Panc1 (cell line): ENCODE data around the gene MAG. TPM values are rescaled to one million over a fixed set of nuclear protein-coding genes. Genes with fewer than 3 reads are reported as not detected.

ENCODE experiments used
- ATAC-seq: fragments of 200-7000 bp; cut with Tn5 transposase; 2 replicates; pipeline ENCODE4 v1.9.1; 2020; ENCODE audit warnings: mild to moderate bottlenecking, moderate library complexity
- BruUV-seq: library from RNA; stranded (reverse); fragments of 400-500 nt; replicated peaks from 2 replicates; lab custom pipeline; 2021; lab: Mats Ljungman, UMichigan
- CTCF ChIA-PET: fragments of 300-600 bp; sonication (Branson Sonifier 250); formaldehyde crosslinking; loops from one replicate; lab custom pipeline; 2022; ENCODE audit warnings: antibody characterized with exemption; lab: Charles Lee
- POLR2A ChIA-PET: fragments of 300-600 bp; sonication (Branson Sonifier 250); formaldehyde crosslinking; loops from one replicate; lab custom pipeline; 2022; ENCODE audit warnings: antibody characterized with exemption; lab: Charles Lee
- DNase-seq: peaks from one replicate; pipeline ENCODE4 v3.0.0-alpha.2; 2010; ENCODE audit warnings: low read depth, low spot score
- H3K27ac ChIP-seq: 2 replicates; pipeline ENCODE4 v1.5.1; 2011; ENCODE audit warnings: mild to moderate bottlenecking, low read length, inconsistent platforms
- H3K27me3 ChIP-seq: fragments of 200-500 bp; sonication (Bioruptor generic); 2 replicates; pipeline ENCODE4 v1.6.0; 2014; ENCODE audit warnings: low read length, inconsistent platforms; ENCODE audit not compliant: control insufficient read depth, insufficient read depth
- H3K36me3 ChIP-seq: fragments of 200-500 bp; sonication (Bioruptor generic); 2 replicates; pipeline ENCODE4 v1.5.1; 2014; ENCODE audit warnings: inconsistent platforms, mild to moderate bottlenecking, low read length, moderate library complexity; ENCODE audit not compliant: control insufficient read depth, insufficient read depth
- H3K4me1 ChIP-seq: 2 replicates; pipeline ENCODE4 v1.5.1; 2011; ENCODE audit warnings: inconsistent platforms, mild to moderate bottlenecking, low read length, moderate library complexity; ENCODE audit not compliant: control insufficient read depth, insufficient read depth
- H3K4me3 ChIP-seq, 2 experiments: 2 replicates each; pipeline ENCODE4 v1.5.1; 2011 to 2012; ENCODE audit warnings: low read depth in 2 of 2, low read length in 2 of 2, mild to moderate bottlenecking in 2 of 2, inconsistent platforms in 1 of 2, moderate library complexity in 1 of 2
- H3K9me3 ChIP-seq: fragments of 200-500 bp; sonication (Bioruptor generic); 2 replicates; pipeline ENCODE4 v1.5.1; 2014; ENCODE audit warnings: low read depth, mild to moderate bottlenecking, inconsistent platforms, low read length, moderate library complexity; ENCODE audit not compliant: control insufficient read depth, insufficient read depth
- POLR2AphosphoS5 ChIP-seq: IDR thresholded peaks from 2 replicates; pipeline ENCODE4 v1.6.1; 2012; ENCODE audit warnings: mild to moderate bottlenecking, low read depth, low read length, moderate library complexity
- SIN3A ChIP-seq: IDR thresholded peaks from 2 replicates; pipeline ENCODE4 v1.6.1; 2012; ENCODE audit warnings: low read depth, mild to moderate bottlenecking, low read length, moderate library complexity, borderline replicate concordance; ENCODE audit not compliant: insufficient read depth
- TCF7L2 ChIP-seq: IDR thresholded peaks from 2 replicates; pipeline ENCODE4 v1.6.1; 2011; ENCODE audit warnings: mild to moderate bottlenecking, low read depth, low read length, inconsistent platforms
- in situ Hi-C: cut with HindIII; loops from 2 replicates; pipeline ENCODE4 v1.10.0; 2016; ENCODE audit warnings: low sequenced_read_pairs, low pct_unique_long_range_greater_than_20kb
- intact Hi-C: fragments of 100-400 bp; cut with micrococcal nuclease; formaldehyde crosslinking; loops from one replicate; pipeline ENCODE4 v1.10.0; 2022; ENCODE audit not compliant: unreplicated experiment
- total RNA-seq: library from RNA; stranded (reverse); gene quantifications from one replicate; pipeline ENCODE4 v1.2.1, GENCODE V29; 2021; ENCODE audit not compliant: unreplicated experiment
- TF ChIP-seq, protein P1 (sequence below): fragments of 450-650 bp; IDR thresholded peaks from 2 replicates; pipeline ENCODE4 v1.5.1; 2017; ENCODE audit warnings: mild to moderate bottlenecking
- TF ChIP-seq, protein P2 (sequence below), 2 experiments: IDR thresholded peaks; 2 replicates each; pipeline ENCODE4 v1.6.1; 2011 to 2012; ENCODE audit warnings: low read depth in 2 of 2, control low read depth in 1 of 2, low read length in 1 of 2, mild to moderate bottlenecking in 1 of 2, moderate library complexity in 1 of 2; ENCODE audit not compliant: insufficient read depth in 1 of 2

MAG gene
- total RNA-seq, 1 experiment from 2014 or later, result not detected

- TF ChIP-seq, protein P1, sequence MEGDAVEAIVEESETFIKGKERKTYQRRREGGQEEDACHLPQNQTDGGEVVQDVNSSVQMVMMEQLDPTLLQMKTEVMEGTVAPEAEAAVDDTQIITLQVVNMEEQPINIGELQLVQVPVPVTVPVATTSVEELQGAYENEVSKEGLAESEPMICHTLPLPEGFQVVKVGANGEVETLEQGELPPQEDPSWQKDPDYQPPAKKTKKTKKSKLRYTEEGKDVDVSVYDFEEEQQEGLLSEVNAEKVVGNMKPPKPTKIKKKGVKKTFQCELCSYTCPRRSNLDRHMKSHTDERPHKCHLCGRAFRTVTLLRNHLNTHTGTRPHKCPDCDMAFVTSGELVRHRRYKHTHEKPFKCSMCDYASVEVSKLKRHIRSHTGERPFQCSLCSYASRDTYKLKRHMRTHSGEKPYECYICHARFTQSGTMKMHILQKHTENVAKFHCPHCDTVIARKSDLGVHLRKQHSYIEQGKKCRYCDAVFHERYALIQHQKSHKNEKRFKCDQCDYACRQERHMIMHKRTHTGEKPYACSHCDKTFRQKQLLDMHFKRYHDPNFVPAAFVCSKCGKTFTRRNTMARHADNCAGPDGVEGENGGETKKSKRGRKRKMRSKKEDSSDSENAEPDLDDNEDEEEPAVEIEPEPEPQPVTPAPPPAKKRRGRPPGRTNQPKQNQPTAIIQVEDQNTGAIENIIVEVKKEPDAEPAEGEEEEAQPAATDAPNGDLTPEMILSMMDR, result no peak
- TF ChIP-seq SIN3A (no peak), POLR2AphosphoS5 (no peak), TCF7L2 (no peak)
- TF ChIP-seq, protein P2, sequence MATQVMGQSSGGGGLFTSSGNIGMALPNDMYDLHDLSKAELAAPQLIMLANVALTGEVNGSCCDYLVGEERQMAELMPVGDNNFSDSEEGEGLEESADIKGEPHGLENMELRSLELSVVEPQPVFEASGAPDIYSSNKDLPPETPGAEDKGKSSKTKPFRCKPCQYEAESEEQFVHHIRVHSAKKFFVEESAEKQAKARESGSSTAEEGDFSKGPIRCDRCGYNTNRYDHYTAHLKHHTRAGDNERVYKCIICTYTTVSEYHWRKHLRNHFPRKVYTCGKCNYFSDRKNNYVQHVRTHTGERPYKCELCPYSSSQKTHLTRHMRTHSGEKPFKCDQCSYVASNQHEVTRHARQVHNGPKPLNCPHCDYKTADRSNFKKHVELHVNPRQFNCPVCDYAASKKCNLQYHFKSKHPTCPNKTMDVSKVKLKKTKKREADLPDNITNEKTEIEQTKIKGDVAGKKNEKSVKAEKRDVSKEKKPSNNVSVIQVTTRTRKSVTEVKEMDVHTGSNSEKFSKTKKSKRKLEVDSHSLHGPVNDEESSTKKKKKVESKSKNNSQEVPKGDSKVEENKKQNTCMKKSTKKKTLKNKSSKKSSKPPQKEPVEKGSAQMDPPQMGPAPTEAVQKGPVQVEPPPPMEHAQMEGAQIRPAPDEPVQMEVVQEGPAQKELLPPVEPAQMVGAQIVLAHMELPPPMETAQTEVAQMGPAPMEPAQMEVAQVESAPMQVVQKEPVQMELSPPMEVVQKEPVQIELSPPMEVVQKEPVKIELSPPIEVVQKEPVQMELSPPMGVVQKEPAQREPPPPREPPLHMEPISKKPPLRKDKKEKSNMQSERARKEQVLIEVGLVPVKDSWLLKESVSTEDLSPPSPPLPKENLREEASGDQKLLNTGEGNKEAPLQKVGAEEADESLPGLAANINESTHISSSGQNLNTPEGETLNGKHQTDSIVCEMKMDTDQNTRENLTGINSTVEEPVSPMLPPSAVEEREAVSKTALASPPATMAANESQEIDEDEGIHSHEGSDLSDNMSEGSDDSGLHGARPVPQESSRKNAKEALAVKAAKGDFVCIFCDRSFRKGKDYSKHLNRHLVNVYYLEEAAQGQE (IDR thresholded peaks at IDR 0.05; ENCODE audit: insufficient read depth in 1 of 2, low read depth in 2 of 2, low read length in 1 of 2), result no peak
- Histone ChIP-seq H3K9me3 (no peaks in the 10 kb centered on the region), H3K27me3 (no peaks in the 10 kb centered on the region), H3K4me3 (no peak overlapping the region), H3K36me3 (peaks cover 14% of the 10 kb centered on the region), H3K27ac (no peak overlapping the region), H3K4me1 (no peaks in the 10 kb centered on the region)
- BruUV-seq, result no TSS peak
- CTCF ChIA-PET, result no interaction called here
- in situ Hi-C loops, result no loop called here
- ATAC-seq (no peak), DNase-seq (no peak)
- intact Hi-C loops, result no loop called here
- POLR2A ChIA-PET, result no interaction called here
Measured at GRCh38 chr19:35273686-35274259, 18.2 kb upstream of the MAG start.

DNA sequence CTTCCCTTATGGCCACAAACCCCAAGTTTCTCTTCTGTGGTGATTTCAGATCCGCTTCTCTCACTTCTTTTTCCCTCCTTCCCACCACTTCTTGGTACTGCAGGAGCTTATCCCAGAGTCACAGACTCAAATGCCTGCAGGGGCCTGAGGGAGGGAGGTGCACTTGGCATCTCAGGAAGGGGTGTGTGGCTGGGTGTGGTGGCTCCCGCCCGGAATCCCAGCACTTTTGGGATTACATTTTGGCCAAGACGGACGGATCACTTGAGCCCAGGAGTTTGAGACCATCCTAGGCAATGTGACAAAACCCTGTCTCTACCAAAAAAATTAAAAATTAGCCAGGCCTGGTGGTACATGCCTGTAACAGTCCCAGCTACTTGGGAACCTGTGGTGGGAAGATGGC lies 17.6 kb upstream of the MAG start:
- no peak overlapping the region for H3K4me3 ChIP-seq
- intact Hi-C loops (no loop called here), in situ Hi-C loops (no loop called here)
- ATAC-seq (no peak), DNase-seq (no peak)
- no peak overlapping the region for H3K27ac ChIP-seq
- TF ChIP-seq, protein P1, result no peak
- TF ChIP-seq SIN3A (no peak), POLR2AphosphoS5 (no peak), TCF7L2 (no peak)
- TF ChIP-seq, protein P2 (IDR thresholded peaks at IDR 0.05; ENCODE audit: insufficient read depth in 1 of 2, low read depth in 2 of 2, low read length in 1 of 2), result no peak
- ChIA-PET CTCF (no interaction called here), POLR2A (no interaction called here)
- no peaks in the 10 kb centered on the region for H3K27me3 ChIP-seq
- no peaks in the 10 kb centered on the region for H3K9me3 ChIP-seq
- no peaks in the 10 kb centered on the region for H3K4me1 ChIP-seq
- peaks cover 14% of the 10 kb centered on the region for H3K36me3 ChIP-seq
- BruUV-seq, result no TSS peak
